ENCODE measurements around the gene OR6T1.

DNA sequence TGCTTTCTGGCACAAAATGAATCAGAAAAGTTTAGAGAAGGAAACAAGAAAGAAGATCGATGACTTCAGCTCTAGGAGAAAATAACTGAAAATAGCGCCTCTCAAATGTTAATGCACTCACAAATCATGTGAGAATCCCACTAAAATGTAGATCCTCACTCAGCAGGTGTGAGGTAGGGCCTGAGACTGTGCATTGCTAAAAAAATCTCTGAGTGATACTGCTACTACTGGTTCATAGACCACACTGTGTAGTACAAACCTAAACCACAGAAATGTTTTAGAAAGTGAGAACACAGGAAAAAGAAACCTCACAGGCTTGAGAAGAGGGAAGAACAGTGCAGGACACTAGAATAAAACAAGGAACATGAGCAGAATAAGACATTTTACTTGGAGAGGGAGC is 39.7 kb downstream of the OR6T1 start:
- TF ChIP-seq, protein P1, sequence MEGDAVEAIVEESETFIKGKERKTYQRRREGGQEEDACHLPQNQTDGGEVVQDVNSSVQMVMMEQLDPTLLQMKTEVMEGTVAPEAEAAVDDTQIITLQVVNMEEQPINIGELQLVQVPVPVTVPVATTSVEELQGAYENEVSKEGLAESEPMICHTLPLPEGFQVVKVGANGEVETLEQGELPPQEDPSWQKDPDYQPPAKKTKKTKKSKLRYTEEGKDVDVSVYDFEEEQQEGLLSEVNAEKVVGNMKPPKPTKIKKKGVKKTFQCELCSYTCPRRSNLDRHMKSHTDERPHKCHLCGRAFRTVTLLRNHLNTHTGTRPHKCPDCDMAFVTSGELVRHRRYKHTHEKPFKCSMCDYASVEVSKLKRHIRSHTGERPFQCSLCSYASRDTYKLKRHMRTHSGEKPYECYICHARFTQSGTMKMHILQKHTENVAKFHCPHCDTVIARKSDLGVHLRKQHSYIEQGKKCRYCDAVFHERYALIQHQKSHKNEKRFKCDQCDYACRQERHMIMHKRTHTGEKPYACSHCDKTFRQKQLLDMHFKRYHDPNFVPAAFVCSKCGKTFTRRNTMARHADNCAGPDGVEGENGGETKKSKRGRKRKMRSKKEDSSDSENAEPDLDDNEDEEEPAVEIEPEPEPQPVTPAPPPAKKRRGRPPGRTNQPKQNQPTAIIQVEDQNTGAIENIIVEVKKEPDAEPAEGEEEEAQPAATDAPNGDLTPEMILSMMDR (IDR thresholded peaks at IDR 0.05; ENCODE audit: low read length): no peak
- TF ChIP-seq EZH2 (IDR thresholded peaks at IDR 0.05; ENCODE audit: borderline replicate concordance, low read length): no peak
